H1 (cell line): ENCODE results near the gene CEP57. TPM values are rescaled to one million over a fixed set of nuclear protein-coding genes. Genes with fewer than 3 reads are reported as not detected.

ENCODE experiments used
- CBX5 ChIP-seq: fragments of 300-800, 300-1000 bp; sonication (generic); IDR thresholded peaks from 2 replicates; pipeline ENCODE4 v1.7.1; 2016; ENCODE audit warnings: antibody characterized with exemption, low read length, low read depth
- polyA plus RNA-seq, 7 experiments: library from polyadenylated mRNA; depleted of rRNA in 3 of 7; stranded (reverse) in 5 of 7; unstranded in 2 of 7; fragments of >200 nt in 5 of 7; fragments of 200-250 nt in 2 of 7; gene quantifications; 1 replicate in 5 of 7; 2 replicates in 1 of 7; 4 replicates in 1 of 7; pipeline versions ENCODE4 v1.2.1 to v1.2.3, GENCODE V29; 2011 to 2013; ENCODE audit warnings: missing spikeins in 2 of 7, mixed read lengths in 2 of 7
- total RNA-seq: library from RNA; stranded (reverse); fragmentation: NEBNext Ultra II Directional; extraction: Animal tissue kit (Norgen Biotek cat#: 25700); gene quantifications from 2 replicates; pipeline ENCODE4 v1.2.1, GENCODE V29; 2021

Gene CEP57
- total and polyA plus RNA-seq, 2 of the 8 experiments (the other 6 are each of a cell fraction or from before 2014, with no cell fraction given) = 26.3 to 72.7 TPM

DNA sequence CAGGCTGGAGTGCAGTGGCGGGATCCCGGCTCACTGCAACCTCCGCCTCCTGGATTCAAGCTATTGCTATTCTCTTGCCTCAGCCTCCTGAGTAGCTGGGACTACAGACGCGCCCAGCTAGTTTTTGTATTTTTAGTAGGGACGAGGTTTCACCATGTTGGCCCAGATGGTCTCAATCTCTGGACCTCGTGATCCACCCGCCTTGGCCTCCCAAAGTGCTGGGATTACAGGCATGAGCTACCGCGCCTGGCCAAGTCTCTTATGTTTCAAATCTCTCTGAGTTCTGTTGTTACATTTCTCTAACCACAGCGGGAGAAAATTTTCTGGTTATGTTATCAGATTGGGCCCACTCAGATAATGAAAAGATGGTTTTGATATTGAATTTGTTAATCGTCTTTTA lies 10.1 kb downstream of the CEP57 start (continued):
- TF ChIP-seq CBX5 = no peak
